ENCODE measurements around the gene CTNND2.

Gene CTNND2

GRCh38 chr5:11608530-11608929, 295.7 kb downstream of the CTNND2 start:
- no peak for DNase-seq (ENCODE audit: low read depth, low spot score)
- ChIA-PET POLR2A (no interaction called here), CTCF (no interaction called here)
- TF ChIP-seq CTCF (IDR thresholded peaks at IDR 0.05; ENCODE audit: insufficient read depth, low read length, missing control alignments): no peak
- H3K4me3 ChIP-seq (ENCODE audit: low read depth, low read length): no peak overlapping the region

GRCh38 chr5:11607944-11608483, 296.2 kb downstream of the CTNND2 start:
- ChIA-PET POLR2A (no interaction called here), CTCF (no interaction called here)
- no peak for TF ChIP-seq CTCF (IDR thresholded peaks at IDR 0.05; ENCODE audit: insufficient read depth, low read length, missing control alignments)
- H3K4me3 ChIP-seq (ENCODE audit: low read depth, low read length): no peak overlapping the region
- no peak for DNase-seq (ENCODE audit: low read depth, low spot score)

- no peak for TF ChIP-seq CTCF (IDR thresholded peaks at IDR 0.05; ENCODE audit: insufficient read depth, low read length, missing control alignments)
- CTCF ChIA-PET: no interaction called here
- POLR2A ChIA-PET: no interaction called here
- H3K4me3 ChIP-seq (ENCODE audit: low read depth, low read length): no peak overlapping the region
- DNase-seq (ENCODE audit: low read depth, low spot score): no peak
These were observed 301.9 kb downstream of the CTNND2 start for GRCh38 chr5:11602298-11602697.

GRCh38 chr5:11599499-11599898, 304.7 kb downstream of the CTNND2 start:
- no peak for TF ChIP-seq CTCF (IDR thresholded peaks at IDR 0.05; ENCODE audit: insufficient read depth, low read length, missing control alignments)
- ChIA-PET CTCF (no interaction called here), POLR2A (no interaction called here)
- no peak for DNase-seq (ENCODE audit: low read depth, low spot score)
- no peak overlapping the region for H3K4me3 ChIP-seq (ENCODE audit: low read depth, low read length)

- DNase-seq (ENCODE audit: low read depth, low spot score): no peak
- H3K4me3 ChIP-seq (ENCODE audit: low read depth, low read length): no peak overlapping the region
- TF ChIP-seq CTCF (IDR thresholded peaks at IDR 0.05; ENCODE audit: insufficient read depth, low read length, missing control alignments): no peak
- CTCF ChIA-PET: interaction anchor here (1.3 kb wide), 1 partner anchor 427 kb away, joined by 3 read pairs; no protein-coding TSS in a partner anchor
- POLR2A ChIA-PET: no interaction called here
These were observed 307.6 kb downstream of the CTNND2 start for GRCh38 chr5:11596657-11597071.

GRCh38 chr5:11596185-11596584, 308.1 kb downstream of the CTNND2 start:
- H3K4me3 ChIP-seq (ENCODE audit: low read depth, low read length): no peak overlapping the region
- ChIA-PET POLR2A (no interaction called here), CTCF (interaction anchor here (1.3 kb wide), 1 partner anchor 427 kb away, joined by 3 read pairs; no protein-coding TSS in a partner anchor)
- DNase-seq (ENCODE audit: low read depth, low spot score): no peak
- TF ChIP-seq CTCF (IDR thresholded peaks at IDR 0.05; ENCODE audit: insufficient read depth, low read length, missing control alignments): no peak
